NCI-H524 treated with DMSO at 0.1 percent for 48 hours (cell line): ENCODE measurements around the gene TPK1.
A peak's percentile ranks its signal among the peaks of the same experiment; 100 is the strongest.

Experiments
- DNase-seq: peaks from one replicate; lab custom pipeline; 2025; lab: John Stamatoyannopoulos, UW

The TPK1 gene

GRCh38 chr7:144835652-144836544, at the start of gene TPK1:
Gene TPK1, minus strand, starts transcription at chr7:144836053. Its CDS starts 451 bp downstream, at chr7:144835602.
- DNase-seq, result peak; percentile 31

- DNase-seq, result no peak
Observed at GRCh38 chr7:144885478-144885877, 49.6 kb upstream of the TPK1 start.

- no peak for DNase-seq
Observed at GRCh38 chr7:144884896-144885295, 49.0 kb upstream of the TPK1 start.

GRCh38 chr7:144873316-144873845, 37.5 kb upstream of the TPK1 start:
- DNase-seq, result no peak

GRCh38 chr7:144869082-144869481, 33.2 kb upstream of the TPK1 start:
- no peak for DNase-seq

- DNase-seq, result no peak
Observed at GRCh38 chr7:144866189-144866588, 30.3 kb upstream of the TPK1 start.

- no peak for DNase-seq
Observed at GRCh38 chr7:144863320-144863647, 27.4 kb upstream of the TPK1 start.

GRCh38 chr7:144862612-144863319, 26.9 kb upstream of the TPK1 start:
- DNase-seq, result no peak

- no peak for DNase-seq
Observed at GRCh38 chr7:144859739-144860138, 23.9 kb upstream of the TPK1 start.

GRCh38 chr7:144857463-144857862, 21.6 kb upstream of the TPK1 start:
- DNase-seq, result no peak

GRCh38 chr7:144854839-144855424, 19.1 kb upstream of the TPK1 start:
- DNase-seq, result no peak

- DNase-seq, result no peak
Observed at GRCh38 chr7:144853542-144853941, 17.7 kb upstream of the TPK1 start.

GRCh38 chr7:144848078-144848477, 12.2 kb upstream of the TPK1 start:
- DNase-seq, result no peak

- DNase-seq, result no peak
Observed at GRCh38 chr7:144842377-144842851, 6.6 kb upstream of the TPK1 start.

GRCh38 chr7:144836545-144836842, 641 bp upstream of the TPK1 start:
- no peak for DNase-seq

- no peak for DNase-seq
Observed at GRCh38 chr7:144835155-144835611, 670 bp downstream of the TPK1 start.

- no peak for DNase-seq
Observed at GRCh38 chr7:144834641-144835144, 1.2 kb downstream of the TPK1 start.

- DNase-seq, result no peak
Observed at GRCh38 chr7:144830811-144831210, 5.0 kb downstream of the TPK1 start.

GRCh38 chr7:144830024-144830785, 5.6 kb downstream of the TPK1 start:
- no peak for DNase-seq

GRCh38 chr7:144827621-144828020, 8.2 kb downstream of the TPK1 start:
- DNase-seq, result no peak

GRCh38 chr7:144826208-144826607, 9.6 kb downstream of the TPK1 start:
- DNase-seq, result no peak

GRCh38 chr7:144824360-144824759, 11.5 kb downstream of the TPK1 start:
- DNase-seq, result peak; percentile 11
